Metanephros (tissue), 2 donors: ENCODE measurements around the gene KCTD20. TPM values are rescaled to one million over a fixed set of nuclear protein-coding genes. Genes with fewer than 3 reads are reported as not detected.

ENCODE experiments used
- small RNA-seq: library from RNA; depleted of rRNA; stranded (forward); fragments of <200 nt; gene quantifications from one replicate; pipeline ENCODE3, GENCODE V24; 2014; ENCODE audit warnings: low replicate concordance
- total RNA-seq: library from RNA; depleted of rRNA; stranded (reverse); fragments of >200 nt; gene quantifications from one replicate; pipeline ENCODE4 v1.2.3, GENCODE V29; 2014

The KCTD20 gene
- total RNA-seq, result 51.4 TPM

GRCh38 chr6:36442671-36443470 lies at the start of gene KCTD20, which contains the start of gene PXT1:
Gene KCTD20 (plus strand): TSS chr6:36443000. CDS start chr6:36470098, 27,098 bp downstream.
Gene PXT1 (minus strand): TSS chr6:36442854. CDS start chr6:36426082, 16,772 bp downstream.

Small RNA genes lying within 50 kb of the gene (small RNA-seq; reads per million reads assigned to genes)
- not detected for gene RN7SL502P

Other genes starting within 250 kb of the KCTD20 start
- gene BRPF3, start 246.3 kb upstream of the KCTD20 start, total RNA-seq, result 27.7 TPM
- gene PNPLA1, start 172.9 kb upstream of the KCTD20 start, total RNA-seq, result 1.1 TPM
- 0.58 TPM for gene BNIP5, start 106.1 kb upstream of the KCTD20 start, total RNA-seq
- gene ETV7, start 55.3 kb upstream of the KCTD20 start, total RNA-seq, result 0.29 TPM
- gene PXT1, start 146 bp upstream of the KCTD20 start, total RNA-seq, result not detected
- 29.0 TPM for gene STK38, start 104.5 kb downstream of the KCTD20 start, total RNA-seq
- 204 TPM for gene SRSF3, start 151.4 kb downstream of the KCTD20 start, total RNA-seq
- gene CDKN1A, start 235.7 kb downstream of the KCTD20 start, total RNA-seq, result 27.4 TPM